Natural killer cell (primary cell): ENCODE measurements around the gene UQCC3. TPM values are rescaled to one million over a fixed set of nuclear protein-coding genes. Genes with fewer than 3 reads are reported as not detected.
A peak's percentile ranks its signal among the peaks of the same experiment; 100 is the strongest.

Source experiments
- ATAC-seq, 3 donors: fragments of 150-1000 bp in 2 of 3; fragments of 200-7000 bp in 1 of 3; cut with Tn5 transposase; 1 replicate in 1 of 3; 2 replicates in 2 of 3; pipeline ENCODE4 v1.10.0; 2021; ENCODE audit warnings: mild to moderate bottlenecking in 2 of 3, moderate library complexity in 2 of 3
- DNase-seq, 2 donors: peaks; one replicate each; pipeline versions ENCODE4 v3.0.0 to v3.0.0-alpha.2; 2013 to 2021; ENCODE audit warnings: mixed read lengths in 1 of 2
- H3K27ac ChIP-seq: one replicate; pipeline ENCODE4 v1.5.1; 2013; ENCODE audit warnings: mild to moderate bottlenecking, low read length
- H3K27me3 ChIP-seq: one replicate; pipeline ENCODE4 v1.6.1; 2013; ENCODE audit warnings: low read length; ENCODE audit not compliant: control insufficient read depth, insufficient read depth
- H3K36me3 ChIP-seq: one replicate; pipeline ENCODE4 v1.6.1; 2013; ENCODE audit warnings: low read length; ENCODE audit not compliant: control insufficient read depth, insufficient read depth
- H3K4me1 ChIP-seq: one replicate; pipeline ENCODE4 v1.6.1; 2013; ENCODE audit warnings: low read length; ENCODE audit not compliant: control insufficient read depth, insufficient read depth
- H3K4me3 ChIP-seq: one replicate; pipeline ENCODE4 v1.5.1; 2013; ENCODE audit warnings: low read length
- H3K9me3 ChIP-seq: one replicate; pipeline ENCODE4 v1.6.1; 2013; ENCODE audit warnings: low read length; ENCODE audit not compliant: control insufficient read depth, insufficient read depth
- H3K27ac Mint-ChIP-seq, 2 donors: one replicate each; pipeline ENCODE4 v1.8.0; 2022; ENCODE audit warnings: mild to moderate bottlenecking in 2 of 2, mixed read lengths in 2 of 2, moderate library complexity in 1 of 2
- H3K27me3 Mint-ChIP-seq, 2 donors: one replicate each; pipeline ENCODE4 v1.8.0; 2022; ENCODE audit warnings: low read depth in 2 of 2, mixed read lengths in 2 of 2
- H3K36me3 Mint-ChIP-seq: one replicate; pipeline ENCODE4 v1.8.0; 2022; ENCODE audit warnings: mixed read lengths
- H3K4me1 Mint-ChIP-seq, 2 donors: one replicate each; pipeline ENCODE4 v1.8.0; 2022; ENCODE audit warnings: mixed read lengths in 2 of 2
- H3K4me3 Mint-ChIP-seq: one replicate; pipeline ENCODE4 v1.8.0; 2022; ENCODE audit warnings: mild to moderate bottlenecking, moderate library complexity, mixed read lengths
- H3K9me3 Mint-ChIP-seq, 2 donors: one replicate each; pipeline ENCODE4 v1.8.0; 2022; ENCODE audit warnings: mixed read lengths in 2 of 2
- CTCF ChIP-seq: fragments of 200-600 bp; IDR thresholded peaks from one replicate; pipeline ENCODE4 v1.8.0; 2022; ENCODE audit warnings: antibody characterized with exemption
- WGBS: methylation state at CpG from one replicate; pipeline ENCODE4 v1.1.7; 2013; ENCODE audit warnings: missing lambda C conversion rate; ENCODE audit not compliant: insufficient coverage; 5-methylcytosine and 5-hydroxymethylcytosine counted together
- intact Hi-C: fragments of 100-400 bp; cut with micrococcal nuclease; formaldehyde crosslinking; loops from one replicate; pipeline ENCODE4 v1.14.2; 2022
- total RNA-seq, 4 donors: library from RNA; stranded (reverse); fragments of 120-200 nt in 1 of 4; gene quantifications; one replicate each; pipeline versions ENCODE4 v1.2.3 to v1.2.4, GENCODE V29; 2013 to 2022

UQCC3 gene
- total RNA-seq, 3 donors from 2014 or later (not counting 1 experiment from before 2014, with no cell fraction given), result 3.9 to 5.2 (median 4.0) TPM

- Mint-ChIP-seq H3K9me3 (no peaks in the 10 kb centered on the region), H3K4me1 (peaks cover 10 to 15% of the 10 kb centered on the region in 2 donors), H3K4me3 (no peak overlapping the region), H3K27me3 (no peaks in the 10 kb centered on the region), H3K27ac (peak overlapping the region in 1 of 2 donors; percentile 45), H3K36me3 (no peaks in the 10 kb centered on the region)
- no peak for DNase-seq
- no peaks in the 10 kb centered on the region for H3K9me3 ChIP-seq
- ATAC-seq, result no peak
- H3K27ac ChIP-seq, result no peak overlapping the region
- no peak overlapping the region for H3K4me3 ChIP-seq
- intact Hi-C loops, result no loop called here
- H3K4me1 ChIP-seq, result peaks cover 9% of the 10 kb centered on the region
- WGBS, result 99% methylated on average over 6 of the region's 6 CpGs
- H3K27me3 ChIP-seq, result no peaks in the 10 kb centered on the region
- H3K36me3 ChIP-seq, result peaks cover 80% of the 10 kb centered on the region
- TF ChIP-seq CTCF, result no peak
Measured at GRCh38 chr11:62632492-62632891, 39.0 kb upstream of the UQCC3 start.

GRCh38 chr11:62644220-62644619 lies 27.3 kb upstream of the UQCC3 start:
- peaks cover 43% of the 10 kb centered on the region for H3K4me1 ChIP-seq
- DNase-seq, result no peak
- Mint-ChIP-seq H3K36me3 (peaks cover 5% of the 10 kb centered on the region), H3K4me1 (peaks cover 18 to 26% of the 10 kb centered on the region in 2 donors), H3K9me3 (no peaks in the 10 kb centered on the region), H3K4me3 (peak overlapping the region; percentile 37), H3K27me3 (no peaks in the 10 kb centered on the region), H3K27ac (peak overlapping the region in 1 of 2 donors; percentile 94)
- no peak overlapping the region for H3K27ac ChIP-seq
- H3K27me3 ChIP-seq, result no peaks in the 10 kb centered on the region
- peaks cover 32% of the 10 kb centered on the region for H3K36me3 ChIP-seq
- no peak overlapping the region for H3K4me3 ChIP-seq
- H3K9me3 ChIP-seq, result no peaks in the 10 kb centered on the region
- TF ChIP-seq CTCF, result no peak
- 92% methylated on average over 8 of the region's 8 CpGs for WGBS
- intact Hi-C loops, result no loop called here
- ATAC-seq, result no peak

GRCh38 chr11:62645671-62645945 lies 25.9 kb upstream of the UQCC3 start:
- peak overlapping the region; percentile 94 for H3K4me3 ChIP-seq
- peaks cover 36% of the 10 kb centered on the region for H3K36me3 ChIP-seq
- no peaks in the 10 kb centered on the region for H3K27me3 ChIP-seq
- Mint-ChIP-seq H3K27ac (peak overlapping the region; percentile 94 to 96), H3K9me3 (no peaks in the 10 kb centered on the region), H3K27me3 (no peaks in the 10 kb centered on the region), H3K4me3 (peak overlapping the region; percentile 94), H3K4me1 (peaks cover 10 to 18% of the 10 kb centered on the region in 2 donors), H3K36me3 (no peaks in the 10 kb centered on the region)
- TF ChIP-seq CTCF, result no peak
- ATAC-seq, result no peak
- peak overlapping the region; percentile 95 for H3K27ac ChIP-seq
- no peaks in the 10 kb centered on the region for H3K9me3 ChIP-seq
- peak in 1 of 2 donors; percentile 35 for DNase-seq
- peaks cover 37% of the 10 kb centered on the region for H3K4me1 ChIP-seq
- intact Hi-C loops, result no loop called here
- 17% methylated on average over 11 of the region's 11 CpGs for WGBS
